ENCODE measurements around the gene HNRNPUL1.
A peak's percentile ranks its signal among the peaks of the same experiment; 100 is the strongest.

HNRNPUL1 gene

DNA sequence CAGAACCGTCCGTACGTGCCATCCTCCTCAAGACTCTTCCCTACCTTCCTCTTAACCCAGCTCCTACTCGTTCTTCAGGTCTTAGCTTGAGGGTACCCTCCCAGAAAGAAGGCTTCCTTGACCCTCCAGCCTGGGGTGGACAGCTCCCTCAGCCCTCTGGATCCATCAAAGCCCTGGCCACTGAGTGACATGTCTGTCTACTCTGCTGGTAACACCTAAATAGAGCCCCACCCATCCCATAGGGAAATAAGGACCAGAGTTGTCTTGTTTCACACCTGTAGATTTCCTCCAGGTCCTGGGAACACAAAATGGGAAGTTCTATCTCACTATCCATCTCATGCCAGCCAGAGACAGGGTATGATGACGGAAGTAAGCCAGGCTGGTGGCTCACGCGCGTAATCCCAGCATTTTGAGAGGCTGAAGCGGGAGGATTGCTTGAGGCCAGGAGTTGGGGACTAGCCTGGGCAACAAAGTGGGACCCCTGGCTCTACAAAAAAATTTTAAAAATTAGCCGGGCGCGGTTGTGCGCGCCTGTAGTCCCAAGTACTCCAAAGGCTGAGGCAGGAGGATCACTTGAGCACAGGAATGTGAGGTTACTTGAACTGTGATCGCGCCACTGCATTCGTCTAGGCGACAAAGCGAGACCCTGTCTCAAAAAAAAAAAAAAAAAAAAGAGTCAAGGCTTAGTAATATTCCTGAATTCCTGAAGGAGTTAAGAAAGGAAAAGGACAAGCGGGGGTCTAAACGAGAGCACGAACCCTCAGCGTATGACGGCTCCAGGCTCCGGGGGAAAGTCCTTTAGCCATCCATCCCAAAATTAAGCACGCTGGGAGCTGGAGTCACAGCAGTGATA is 45.2 kb downstream of the HNRNPUL1 start:
- no peak for DNase-seq

DNA sequence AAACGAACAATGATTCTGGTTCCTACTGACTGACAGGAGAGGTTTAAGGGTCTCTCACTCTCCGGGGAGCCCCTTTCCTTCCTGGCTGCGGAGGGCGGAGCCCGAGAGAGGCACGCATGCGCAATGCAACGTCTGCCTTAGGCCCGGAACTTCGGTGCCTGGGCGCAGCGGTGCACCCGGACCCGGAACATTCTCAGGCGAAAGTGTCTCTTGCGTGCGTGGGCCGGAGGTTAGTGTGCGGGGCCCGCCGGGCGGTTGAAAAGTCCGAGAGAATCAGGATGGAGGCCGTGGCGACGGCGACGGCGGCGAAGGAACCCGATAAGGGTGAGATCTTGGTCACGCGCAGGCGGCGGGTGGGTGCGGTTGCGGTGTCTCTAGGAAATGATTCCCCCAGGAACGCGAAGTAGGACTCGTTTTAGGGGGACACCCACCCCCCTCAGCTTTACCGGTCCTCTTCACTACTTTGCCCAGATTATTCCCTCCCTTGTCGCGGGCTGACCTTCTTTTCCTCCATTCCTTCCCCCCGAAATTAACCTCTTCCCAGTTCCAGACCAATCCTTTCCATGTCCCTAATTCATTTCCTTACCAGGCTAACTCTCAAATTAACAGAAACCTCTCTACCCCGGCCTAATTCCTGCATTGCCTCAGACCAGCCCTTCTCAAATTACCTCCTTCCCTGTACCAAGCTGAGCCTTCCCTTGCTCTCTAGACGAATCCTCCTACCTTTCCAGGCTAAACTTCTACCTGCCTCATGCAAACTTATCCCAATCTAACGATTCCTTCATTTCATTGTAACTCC is 46.1 kb downstream of the HNRNPUL1 start, which contains the start of gene CCDC97:
CCDC97 (plus strand) TSS at position 140 of the 799 bp plus-strand sequence; CDS start at position 279, 139 bp downstream.
- DNase-seq: peak; percentile 80

- DNase-seq: no peak
These were observed 46.9 kb downstream of the HNRNPUL1 start for GRCh38 chr19:41311072-41311471.

- no peak for DNase-seq
These were observed 47.4 kb downstream of the HNRNPUL1 start for GRCh38 chr19:41311613-41312012.

- no peak for DNase-seq
These were observed 52.2 kb downstream of the HNRNPUL1 start for GRCh38 chr19:41316306-41316920.

GRCh38 chr19:41318696-41319499 is 54.7 kb downstream of the HNRNPUL1 start:
- no peak for DNase-seq

DNA sequence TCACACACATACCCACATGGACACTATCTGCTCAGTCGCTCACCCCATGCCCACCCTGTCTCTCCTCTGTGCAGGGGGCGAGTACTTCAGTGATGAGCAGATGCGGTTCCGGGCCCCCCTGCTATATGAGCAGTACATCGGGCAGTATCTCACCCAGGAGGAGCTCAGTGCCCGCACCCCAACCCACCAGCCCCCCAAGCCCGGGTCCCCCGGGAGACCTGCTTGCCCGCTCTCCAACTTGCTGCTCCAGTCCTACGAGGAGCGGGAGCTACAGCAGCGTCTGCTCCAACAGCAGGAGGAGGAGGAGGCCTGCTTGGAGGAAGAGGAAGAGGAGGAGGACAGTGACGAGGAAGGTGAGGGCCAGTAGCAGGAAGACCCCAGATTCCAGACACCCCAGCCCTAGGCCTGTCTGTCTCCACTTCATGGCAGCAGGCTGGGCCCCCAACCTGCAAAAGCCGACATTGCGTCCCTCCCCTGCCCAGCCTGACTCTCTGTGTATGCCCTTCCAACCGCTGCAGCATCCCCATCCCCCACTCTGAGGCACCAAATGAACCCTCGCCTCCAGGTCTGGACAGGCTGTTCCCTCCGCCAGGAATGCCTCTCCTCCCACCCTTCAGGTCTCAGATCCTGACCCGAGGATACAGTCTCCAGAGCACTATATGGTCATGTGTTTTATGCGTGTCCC is 55.5 kb downstream of the HNRNPUL1 start:
- no peak for DNase-seq

- no peak for DNase-seq
These were observed 56.0 kb downstream of the HNRNPUL1 start for GRCh38 chr19:41320185-41320518.

DNA sequence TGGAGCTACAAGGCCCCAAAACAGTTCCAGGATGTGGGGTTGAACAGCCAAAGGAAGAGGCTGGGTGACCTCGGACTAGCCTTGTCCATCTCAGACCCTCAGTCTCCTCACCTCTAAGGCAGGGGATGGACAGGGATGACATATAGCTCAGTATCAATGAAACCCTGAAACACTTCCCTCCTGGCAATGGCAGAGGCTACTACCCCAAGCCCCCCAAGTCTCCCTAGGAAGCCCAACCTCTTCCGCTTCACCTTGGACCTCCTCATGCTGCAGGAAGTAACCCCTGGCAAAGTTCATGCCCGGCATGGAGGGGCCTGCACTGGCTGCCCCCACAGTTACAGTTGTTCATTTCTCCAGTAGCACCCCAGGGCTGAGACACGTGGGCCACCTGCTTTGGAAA is 56.4 kb downstream of the HNRNPUL1 start:
- no peak for DNase-seq

- no peak for DNase-seq
These were observed 57.0 kb downstream of the HNRNPUL1 start for GRCh38 chr19:41321204-41321599.

- DNase-seq: peak; percentile 65
These were observed 57.6 kb downstream of the HNRNPUL1 start for GRCh38 chr19:41321600-41322270.

DNA sequence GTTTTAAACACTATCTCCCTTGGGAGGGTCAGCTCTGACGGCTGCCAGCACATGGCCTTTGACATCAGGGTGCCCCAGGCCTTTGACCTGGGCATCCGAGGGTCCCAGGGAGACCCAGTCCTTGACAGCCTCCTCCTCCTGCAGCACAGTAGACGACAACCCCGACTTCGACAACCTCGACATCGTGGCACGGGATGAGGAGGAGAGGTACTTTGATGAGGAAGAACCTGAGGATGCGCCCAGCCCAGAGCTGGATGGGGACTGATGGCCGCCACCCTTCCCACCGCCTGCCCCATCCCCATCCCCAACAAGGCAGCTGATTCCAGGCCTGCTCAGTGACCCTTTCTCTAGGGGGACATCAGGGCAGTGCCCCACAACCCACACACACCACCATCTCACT is 58.3 kb downstream of the HNRNPUL1 start:
- no peak for DNase-seq

- peak; percentile 71 for DNase-seq
These were observed 58.9 kb downstream of the HNRNPUL1 start for GRCh38 chr19:41323023-41323422.

DNA sequence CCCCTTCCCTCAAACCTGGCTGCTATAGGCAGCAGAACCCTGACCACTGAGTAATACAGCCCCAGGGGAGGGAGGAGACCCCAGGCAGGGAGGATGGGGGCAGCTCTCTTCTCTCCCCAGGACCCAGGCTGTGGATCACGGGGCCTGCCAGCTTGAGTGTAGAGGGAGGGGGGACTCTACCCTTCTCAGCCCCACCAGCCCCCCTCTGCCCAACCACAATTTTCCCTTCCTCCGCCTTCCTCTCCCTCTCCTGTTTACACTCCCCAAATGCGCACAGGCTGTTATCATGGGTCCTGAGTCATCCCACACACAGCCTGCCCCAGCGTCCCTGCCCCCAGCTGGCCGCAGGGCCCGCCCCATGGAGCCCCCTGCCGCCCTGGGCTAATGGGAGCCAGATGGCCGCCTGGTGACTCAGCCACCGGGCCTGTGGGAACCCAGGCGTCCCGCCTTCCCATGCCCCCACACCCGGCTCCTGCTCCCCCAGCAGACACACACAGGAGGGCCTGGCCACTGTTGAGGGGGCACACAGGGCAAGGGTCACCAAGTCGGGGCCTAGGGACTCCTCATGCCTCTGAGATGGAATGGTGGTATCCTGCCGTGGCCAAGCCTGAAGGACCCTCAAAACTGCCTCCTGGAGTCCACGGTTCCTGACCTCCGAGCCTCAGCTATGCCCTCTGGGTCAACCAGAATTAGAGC is 59.4 kb downstream of the HNRNPUL1 start:
- peak; percentile 93 for DNase-seq

DNA sequence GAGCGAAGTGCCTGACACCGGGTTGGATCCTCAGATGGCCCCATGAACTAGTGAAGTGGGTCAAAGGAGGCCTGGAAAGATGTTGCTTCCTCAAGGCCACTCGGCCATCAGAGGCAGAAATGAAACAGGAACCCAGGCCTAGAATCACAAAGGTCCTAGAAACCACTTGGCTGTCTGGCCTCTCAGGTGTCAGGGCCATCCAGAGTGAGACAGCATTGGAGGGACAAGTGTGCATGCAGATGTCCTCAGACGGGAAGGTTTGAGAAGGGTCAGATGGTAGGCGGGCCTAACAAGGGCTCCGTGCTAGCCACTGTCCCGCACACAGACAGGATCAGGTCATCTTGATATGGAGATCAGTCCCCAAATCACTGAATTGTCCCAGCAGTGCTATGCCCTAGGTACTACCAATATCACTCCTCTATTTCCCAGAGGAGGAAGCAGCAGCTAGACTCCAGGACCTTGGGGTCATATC is 60.1 kb downstream of the HNRNPUL1 start:
- no peak for DNase-seq

DNA sequence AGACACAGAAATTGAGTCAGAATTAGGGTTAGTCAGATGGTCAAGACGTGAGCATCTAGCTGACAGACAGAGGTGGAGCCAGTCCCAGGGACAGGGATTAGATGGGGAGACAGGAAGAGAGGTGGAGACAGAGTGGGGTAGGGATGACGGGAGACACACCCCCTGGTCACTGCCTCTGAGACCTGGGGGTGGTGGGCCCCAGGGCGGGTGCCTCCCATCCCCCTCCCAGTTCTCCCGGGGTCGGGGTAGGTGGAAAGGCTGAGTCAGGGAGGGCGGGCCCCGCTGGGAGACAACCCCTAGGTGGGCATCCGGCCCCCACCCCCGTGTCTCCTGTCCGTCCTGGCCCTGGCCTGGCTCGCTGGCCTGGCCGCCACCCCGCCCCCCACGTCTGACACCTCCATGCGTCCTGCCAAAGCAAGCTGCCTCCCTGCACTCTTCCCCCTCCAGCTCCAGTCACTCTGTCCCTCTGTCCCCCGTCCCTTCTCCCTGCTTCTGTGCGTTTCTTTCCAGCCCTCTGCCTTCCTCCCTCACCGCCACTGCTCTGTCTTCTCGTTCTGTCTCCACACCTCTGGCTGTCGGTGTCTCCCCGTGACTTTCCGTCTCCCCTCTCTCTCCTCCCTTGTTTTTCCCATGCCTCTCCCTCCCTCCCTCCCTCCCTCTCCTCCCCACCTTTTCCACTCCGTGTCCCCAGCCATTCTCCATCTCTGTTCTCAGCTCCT is 60.9 kb downstream of the HNRNPUL1 start:
- DNase-seq: peak; percentile 82

GRCh38 chr19:41325640-41325946 is 61.4 kb downstream of the HNRNPUL1 start:
- DNase-seq: no peak

GRCh38 chr19:41325947-41326706 is 62.0 kb downstream of the HNRNPUL1 start:
- peak; percentile 25 for DNase-seq

GRCh38 chr19:41327076-41327575 is 63.0 kb downstream of the HNRNPUL1 start:
- no peak for DNase-seq
